ENCODE data around the gene PRUNE2. TPM values are rescaled to one million over a fixed set of nuclear protein-coding genes. Genes with fewer than 3 reads are reported as not detected.
"Not testable (repeated sequence)": the region's sequence is repeated elsewhere in the genome, so short reads cannot be mapped to it uniquely, and the experiment has no call there.

Gene PRUNE2
- total RNA-seq, 1 donor from 2014 or later: 8.7 TPM

- H3K9me3 Mint-ChIP-seq (ENCODE audit: unreplicated experiment); H4K20me1 ChIP-seq (ENCODE audit: insufficient read depth, low read length); H3K27me3 ChIP-seq (ENCODE audit: insufficient read depth, low read length); H3K9ac ChIP-seq (ENCODE audit: low read length); H3K4me3 ChIP-seq (ENCODE audit: insufficient read depth, low read depth, low read length); FAIRE-seq; H3K27ac ChIP-seq (ENCODE audit: low read depth, low read length); H2AFZ ChIP-seq (ENCODE audit: low read depth, low read length); H3K79me2 ChIP-seq (ENCODE audit: insufficient read depth, low read length); H3K4me3 Mint-ChIP-seq (ENCODE audit: unreplicated experiment); H3K36me3 Mint-ChIP-seq (ENCODE audit: low read depth, unreplicated experiment); H3K4me2 ChIP-seq (ENCODE audit: low read length); DNase-seq (ENCODE audit: low read depth); H3K9me3 ChIP-seq (ENCODE audit: insufficient read depth, low read depth, low read length); H3K27me3 Mint-ChIP-seq (ENCODE audit: low read depth, unreplicated experiment); H3K4me1 ChIP-seq (ENCODE audit: insufficient read depth, low read length); H3K36me3 ChIP-seq (ENCODE audit: insufficient read depth, low read length): not testable (repeated sequence)
- peaks cover 17% of the 10 kb centered on the region for H3K4me1 Mint-ChIP-seq (ENCODE audit: low read depth, unreplicated experiment)
- TF ChIP-seq CTCF (IDR thresholded peaks at IDR 0.05; ENCODE audit: insufficient read depth, low read depth, low read length): peak; percentile 36
- H3K27ac Mint-ChIP-seq (ENCODE audit: unreplicated experiment): peak overlapping the region; percentile 82
Measured at GRCh38 chr9:76665966-76666365, 239.9 kb downstream of the PRUNE2 start.

GRCh38 chr9:76665458-76665857 is 240.5 kb downstream of the PRUNE2 start:
- H3K4me1 Mint-ChIP-seq (ENCODE audit: low read depth, unreplicated experiment): peaks cover 17% of the 10 kb centered on the region
- Histone ChIP-seq H3K36me3 (ENCODE audit: insufficient read depth, low read length) (no peaks in the 10 kb centered on the region), H3K79me2 (ENCODE audit: insufficient read depth, low read length) (no peaks in the 10 kb centered on the region), H3K27me3 (ENCODE audit: insufficient read depth, low read length) (no peaks in the 10 kb centered on the region), H3K4me1 (ENCODE audit: insufficient read depth, low read length) (peaks cover 8% of the 10 kb centered on the region), H3K4me3 (ENCODE audit: insufficient read depth, low read depth, low read length) (no peak overlapping the region), H3K9ac (ENCODE audit: low read length) (no peak overlapping the region), H2AFZ (ENCODE audit: low read depth, low read length) (no peak overlapping the region), H3K9me3 (ENCODE audit: insufficient read depth, low read depth, low read length) (no peaks in the 10 kb centered on the region), H3K4me2 (ENCODE audit: low read length) (no peak overlapping the region), H4K20me1 (ENCODE audit: insufficient read depth, low read length) (no peaks in the 10 kb centered on the region), H3K27ac (ENCODE audit: low read depth, low read length) (no peak overlapping the region)
- no peaks in the 10 kb centered on the region for H3K27me3 Mint-ChIP-seq (ENCODE audit: low read depth, unreplicated experiment)
- H3K9me3 Mint-ChIP-seq (ENCODE audit: unreplicated experiment): peaks cover 2% of the 10 kb centered on the region
- TF ChIP-seq EZH2 (IDR thresholded peaks at IDR 0.05; ENCODE audit: insufficient read depth, low read length) (no peak), CTCF (IDR thresholded peaks at IDR 0.05; ENCODE audit: insufficient read depth, low read depth, low read length) (no peak)
- FAIRE-seq (no peak), DNase-seq (ENCODE audit: low read depth) (no peak)
- no peaks in the 10 kb centered on the region for H3K36me3 Mint-ChIP-seq (ENCODE audit: low read depth, unreplicated experiment)
- H3K4me3 Mint-ChIP-seq (ENCODE audit: unreplicated experiment): no peak overlapping the region
- H3K27ac Mint-ChIP-seq (ENCODE audit: unreplicated experiment): no peak overlapping the region

- Histone ChIP-seq H3K4me1 (ENCODE audit: insufficient read depth, low read length) (peaks cover 8% of the 10 kb centered on the region), H3K9ac (ENCODE audit: low read length) (no peak overlapping the region), H3K4me2 (ENCODE audit: low read length) (no peak overlapping the region), H3K27me3 (ENCODE audit: insufficient read depth, low read length) (no peaks in the 10 kb centered on the region), H3K9me3 (ENCODE audit: insufficient read depth, low read depth, low read length) (no peaks in the 10 kb centered on the region), H3K27ac (ENCODE audit: low read depth, low read length) (no peak overlapping the region), H3K4me3 (ENCODE audit: insufficient read depth, low read depth, low read length) (no peak overlapping the region), H2AFZ (ENCODE audit: low read depth, low read length) (no peak overlapping the region), H4K20me1 (ENCODE audit: insufficient read depth, low read length) (no peaks in the 10 kb centered on the region), H3K36me3 (ENCODE audit: insufficient read depth, low read length) (no peaks in the 10 kb centered on the region), H3K79me2 (ENCODE audit: insufficient read depth, low read length) (no peaks in the 10 kb centered on the region)
- Mint-ChIP-seq H3K4me3 (ENCODE audit: unreplicated experiment) (no peak overlapping the region), H3K36me3 (ENCODE audit: low read depth, unreplicated experiment) (no peaks in the 10 kb centered on the region), H3K27me3 (ENCODE audit: low read depth, unreplicated experiment) (no peaks in the 10 kb centered on the region), H3K27ac (ENCODE audit: unreplicated experiment) (no peak overlapping the region), H3K4me1 (ENCODE audit: low read depth, unreplicated experiment) (peaks cover 17% of the 10 kb centered on the region), H3K9me3 (ENCODE audit: unreplicated experiment) (peaks cover 2% of the 10 kb centered on the region)
- no peak for DNase-seq (ENCODE audit: low read depth)
- no peak for FAIRE-seq
- TF ChIP-seq CTCF (IDR thresholded peaks at IDR 0.05; ENCODE audit: insufficient read depth, low read depth, low read length) (no peak), EZH2 (IDR thresholded peaks at IDR 0.05; ENCODE audit: insufficient read depth, low read length) (no peak)
Measured at GRCh38 chr9:76664120-76664519, 241.8 kb downstream of the PRUNE2 start.
